Hippocampal formation (tissue), 2 donors: ENCODE measurements around the gene CHORDC1.
"Not testable (repeated sequence)": the region's sequence is repeated elsewhere in the genome, so short reads cannot be mapped to it uniquely, and the experiment has no call there.

ENCODE experiments used
- DNase-seq, 2 donors: peaks; one replicate each; lab custom pipeline; 2025; lab: John Stamatoyannopoulos, UW

CHORDC1 gene

GRCh38 chr11:90222459-90223247 lies at the start of gene CHORDC1:
CHORDC1 (minus strand) TSS chr11:90223049; CDS start chr11:90222954, 95 bp downstream.
- DNase-seq = peak; percentile 83 to 88

GRCh38 chr11:90257158-90257525 lies 34.3 kb upstream of the CHORDC1 start:
- no peak for DNase-seq

- DNase-seq = no peak
These were observed 33.7 kb upstream of the CHORDC1 start for GRCh38 chr11:90256404-90257157.

GRCh38 chr11:90254065-90254464 lies 31.2 kb upstream of the CHORDC1 start:
- no peak for DNase-seq

- DNase-seq = no peak
These were observed 29.2 kb upstream of the CHORDC1 start for GRCh38 chr11:90252053-90252452.

GRCh38 chr11:90251599-90251998 lies 28.8 kb upstream of the CHORDC1 start:
- DNase-seq = no peak

GRCh38 chr11:90250970-90251369 lies 28.1 kb upstream of the CHORDC1 start:
- DNase-seq = no peak

- no peak for DNase-seq
These were observed 23.6 kb upstream of the CHORDC1 start for GRCh38 chr11:90246468-90246867.

- DNase-seq = no peak
These were observed 20.7 kb upstream of the CHORDC1 start for GRCh38 chr11:90243534-90243933.

GRCh38 chr11:90242894-90243416 lies 20.1 kb upstream of the CHORDC1 start:
- no peak for DNase-seq

GRCh38 chr11:90241414-90241813 lies 18.6 kb upstream of the CHORDC1 start:
- no peak for DNase-seq

- not testable (repeated sequence) for DNase-seq
These were observed 17.3 kb upstream of the CHORDC1 start for GRCh38 chr11:90239967-90240636.

GRCh38 chr11:90237004-90237403 lies 14.2 kb upstream of the CHORDC1 start:
- no peak for DNase-seq

- no peak for DNase-seq
These were observed 12.7 kb upstream of the CHORDC1 start for GRCh38 chr11:90235526-90235925.

GRCh38 chr11:90234977-90235376 lies 12.1 kb upstream of the CHORDC1 start:
- DNase-seq = no peak

GRCh38 chr11:90229791-90230190 lies 6.9 kb upstream of the CHORDC1 start:
- no peak for DNase-seq

GRCh38 chr11:90228056-90228455 lies 5.2 kb upstream of the CHORDC1 start:
- DNase-seq = no peak

- peak in 1 of 2 donors; percentile 83 for DNase-seq
These were observed 368 bp upstream of the CHORDC1 start for GRCh38 chr11:90223248-90223585.

GRCh38 chr11:90221803-90222458 lies 918 bp downstream of the CHORDC1 start:
- DNase-seq = no peak

- no peak for DNase-seq
These were observed 2.5 kb downstream of the CHORDC1 start for GRCh38 chr11:90220391-90220790.

- DNase-seq = no peak
These were observed 3.4 kb downstream of the CHORDC1 start for GRCh38 chr11:90219438-90219837.

- DNase-seq = no peak
These were observed 4.2 kb downstream of the CHORDC1 start for GRCh38 chr11:90218606-90219005.
